Ascending aorta (tissue), 2 donors: ENCODE data around the gene LCLAT1. TPM values are rescaled to one million over a fixed set of nuclear protein-coding genes. Genes with fewer than 3 reads are reported as not detected.
A peak's percentile ranks its signal among the peaks of the same experiment; 100 is the strongest.

Experiments used
- DNase-seq, 2 donors: peaks; one replicate each; pipeline ENCODE4 v3.0.0-alpha.2; 2019; ENCODE audit warnings: low spot score in 2 of 2
- H3K27ac ChIP-seq, 2 donors: fragments of 200-600 bp; sonication (generic); one replicate each; pipeline ENCODE4 v1.5.1; 2016 to 2017; ENCODE audit warnings: mild to moderate bottlenecking in 1 of 2
- H3K27me3 ChIP-seq: fragments of 200-600 bp; sonication (generic); one replicate; pipeline ENCODE4 v1.5.1; 2017
- H3K36me3 ChIP-seq, 2 donors: fragments of 200-600 bp; sonication (generic); one replicate each; pipeline ENCODE4 v1.5.1; 2016
- H3K4me1 ChIP-seq, 2 donors: fragments of 200-600 bp; sonication (generic); one replicate each; pipeline ENCODE4 v1.5.1; 2016 to 2017; ENCODE audit warnings: mild to moderate bottlenecking in 1 of 2
- H3K4me3 ChIP-seq, 2 donors: fragments of 200-600 bp; sonication (generic); one replicate each; pipeline ENCODE4 v1.5.1; 2016 to 2017; ENCODE audit warnings: mild to moderate bottlenecking in 1 of 2
- H3K9me3 ChIP-seq, 2 donors: fragments of 200-600 bp; sonication (generic); one replicate each; pipeline ENCODE4 v1.5.1; 2016
- intact Hi-C: fragments of 100-400 bp; cut with DNase I; formaldehyde crosslinking; loops from one replicate; pipeline ENCODE4 v1.15.1; 2023
- total RNA-seq: library from RNA; depleted of rRNA; stranded (reverse); fragments of >200 nt; gene quantifications from one replicate; pipeline ENCODE4 v1.1.0, GENCODE V29; 2016
- TF ChIP-seq, protein P1 (sequence below), 3 experiments: fragments of 200-600 bp in 2 of 3; fragments of 450-650 bp in 1 of 3; sonication (generic) in 2 of 3; IDR thresholded peaks; one replicate each; pipeline ENCODE4 v1.5.1; 2016 to 2019; ENCODE audit warnings: antibody characterized with exemption in 3 of 3, mild to moderate bottlenecking in 1 of 3, moderate library complexity in 1 of 3

The LCLAT1 gene
- total RNA-seq, 1 donor from 2014 or later: 9.8 TPM

GRCh38 chr2:30689496-30690125 lies 242.6 kb downstream of the LCLAT1 start:
- TF ChIP-seq, protein P1, sequence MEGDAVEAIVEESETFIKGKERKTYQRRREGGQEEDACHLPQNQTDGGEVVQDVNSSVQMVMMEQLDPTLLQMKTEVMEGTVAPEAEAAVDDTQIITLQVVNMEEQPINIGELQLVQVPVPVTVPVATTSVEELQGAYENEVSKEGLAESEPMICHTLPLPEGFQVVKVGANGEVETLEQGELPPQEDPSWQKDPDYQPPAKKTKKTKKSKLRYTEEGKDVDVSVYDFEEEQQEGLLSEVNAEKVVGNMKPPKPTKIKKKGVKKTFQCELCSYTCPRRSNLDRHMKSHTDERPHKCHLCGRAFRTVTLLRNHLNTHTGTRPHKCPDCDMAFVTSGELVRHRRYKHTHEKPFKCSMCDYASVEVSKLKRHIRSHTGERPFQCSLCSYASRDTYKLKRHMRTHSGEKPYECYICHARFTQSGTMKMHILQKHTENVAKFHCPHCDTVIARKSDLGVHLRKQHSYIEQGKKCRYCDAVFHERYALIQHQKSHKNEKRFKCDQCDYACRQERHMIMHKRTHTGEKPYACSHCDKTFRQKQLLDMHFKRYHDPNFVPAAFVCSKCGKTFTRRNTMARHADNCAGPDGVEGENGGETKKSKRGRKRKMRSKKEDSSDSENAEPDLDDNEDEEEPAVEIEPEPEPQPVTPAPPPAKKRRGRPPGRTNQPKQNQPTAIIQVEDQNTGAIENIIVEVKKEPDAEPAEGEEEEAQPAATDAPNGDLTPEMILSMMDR (IDR thresholded peaks at IDR 0.05): no peak
- Histone ChIP-seq H3K27me3 (no peaks in the 10 kb centered on the region), H3K27ac (peak overlapping the region; percentile 91 to 94), H3K36me3 (no peaks in the 10 kb centered on the region), H3K4me1 (peaks cover 18 to 57% of the 10 kb centered on the region in 2 donors), H3K4me3 (no peak overlapping the region), H3K9me3 (no peaks in the 10 kb centered on the region)
- intact Hi-C loops: loop anchor here (5.0 kb wide), 6 partner anchors 62 to 472 kb away; partner anchors contain the start of gene LBH
- no peak for DNase-seq

- intact Hi-C loops: loop anchor here (5.0 kb wide), 5 partner anchors 108 to 473 kb away; partner anchors contain the start of gene LBH
Observed at GRCh38 chr2:30690126-30690561, 243.1 kb downstream of the LCLAT1 start.

DNA sequence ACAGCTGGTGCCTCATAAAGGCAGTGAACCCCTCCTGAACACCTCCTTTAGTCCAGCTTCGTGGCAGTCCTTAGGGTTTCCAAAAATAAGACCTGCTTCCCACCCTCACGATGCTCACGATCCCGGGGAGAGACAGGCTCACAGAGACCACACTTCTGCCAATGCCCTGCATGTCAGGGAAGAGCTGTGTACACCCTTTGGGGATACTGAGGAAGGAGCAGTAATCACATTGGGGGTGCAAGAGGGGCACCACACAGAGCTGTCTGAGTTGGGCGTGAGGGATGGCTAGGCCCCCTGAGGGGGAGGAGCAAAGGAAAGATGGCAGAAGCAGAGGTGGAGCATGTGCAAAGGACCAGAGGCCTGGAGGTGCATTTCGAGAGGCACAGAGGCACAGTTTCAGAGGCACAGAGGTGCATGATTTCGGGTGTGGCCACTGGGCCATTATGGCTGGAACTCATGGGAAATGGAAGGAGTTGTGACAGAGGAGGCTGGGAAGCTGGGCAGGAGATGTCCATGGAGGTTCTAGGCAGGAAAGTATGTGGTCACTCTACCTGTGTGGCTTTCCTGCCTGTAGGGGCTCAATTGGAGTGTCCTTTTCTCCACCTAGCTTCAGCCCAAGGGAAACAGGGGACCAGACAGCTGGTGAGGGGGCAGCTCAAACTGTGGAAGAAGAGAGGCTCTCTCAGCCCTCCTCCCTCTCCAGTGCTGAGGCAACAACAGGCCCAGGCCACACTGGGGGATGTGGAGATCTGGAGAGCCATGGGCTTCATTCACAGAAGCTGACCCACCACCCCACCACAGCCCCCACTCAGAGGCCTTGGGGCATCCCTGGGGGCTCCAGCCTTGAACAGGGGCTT lies 244.3 kb downstream of the LCLAT1 start:
- TF ChIP-seq, protein P1 (IDR thresholded peaks at IDR 0.05): no peak
- H3K4me3 ChIP-seq: no peak overlapping the region
- H3K27ac ChIP-seq: peak overlapping the region; percentile 91 to 94
- H3K9me3 ChIP-seq: no peaks in the 10 kb centered on the region
- H3K4me1 ChIP-seq: peaks cover 18 to 64% of the 10 kb centered on the region in 2 donors
- H3K36me3 ChIP-seq: no peaks in the 10 kb centered on the region
- DNase-seq: no peak
- H3K27me3 ChIP-seq: no peaks in the 10 kb centered on the region
- intact Hi-C loops: loop anchor here (5.0 kb wide), 5 partner anchors 109 to 474 kb away; partner anchors contain the start of gene LBH

More at GRCh38 chr2:30690126-30690561, 243.1 kb downstream of the LCLAT1 start:
- Histone ChIP-seq H3K27me3 (no peaks in the 10 kb centered on the region), H3K36me3 (no peaks in the 10 kb centered on the region), H3K27ac (peak overlapping the region; percentile 91 to 94), H3K4me1 (peaks cover 18 to 59% of the 10 kb centered on the region in 2 donors), H3K4me3 (no peak overlapping the region), H3K9me3 (no peaks in the 10 kb centered on the region)
- DNase-seq: peak in 1 of 2 donors; percentile 86
- TF ChIP-seq, protein P1 (IDR thresholded peaks at IDR 0.05): no peak

- no peaks in the 10 kb centered on the region for H3K9me3 ChIP-seq
- no peaks in the 10 kb centered on the region for H3K27me3 ChIP-seq
- DNase-seq: peak in 1 of 2 donors; percentile 61
- peaks cover 18 to 62% of the 10 kb centered on the region in 2 donors for H3K4me1 ChIP-seq
- no peak overlapping the region for H3K4me3 ChIP-seq
- intact Hi-C loops: loop anchor here (5.0 kb wide), 5 partner anchors 110 to 475 kb away; partner anchors contain the start of gene LBH
- no peaks in the 10 kb centered on the region for H3K36me3 ChIP-seq
- H3K27ac ChIP-seq: peak overlapping the region; percentile 91 to 94
- TF ChIP-seq, protein P1 (IDR thresholded peaks at IDR 0.05): peak in 1 of 3 experiments; percentile 7
Observed at GRCh38 chr2:30691948-30692828, 245.1 kb downstream of the LCLAT1 start.

- Histone ChIP-seq H3K4me1 (peaks cover 18 to 59% of the 10 kb centered on the region in 2 donors), H3K4me3 (no peak overlapping the region), H3K36me3 (no peaks in the 10 kb centered on the region), H3K27me3 (no peaks in the 10 kb centered on the region), H3K27ac (peak overlapping the region; percentile 91 to 94), H3K9me3 (no peaks in the 10 kb centered on the region)
- TF ChIP-seq, protein P1 (IDR thresholded peaks at IDR 0.05): no peak
- intact Hi-C loops: loop anchor here (5.0 kb wide), 5 partner anchors 111 to 476 kb away; partner anchors contain the start of gene LBH
- peak in 1 of 2 donors; percentile 71 for DNase-seq
Observed at GRCh38 chr2:30692829-30693275, 245.8 kb downstream of the LCLAT1 start.
